ENCODE results near the gene LCE7A.

DNA sequence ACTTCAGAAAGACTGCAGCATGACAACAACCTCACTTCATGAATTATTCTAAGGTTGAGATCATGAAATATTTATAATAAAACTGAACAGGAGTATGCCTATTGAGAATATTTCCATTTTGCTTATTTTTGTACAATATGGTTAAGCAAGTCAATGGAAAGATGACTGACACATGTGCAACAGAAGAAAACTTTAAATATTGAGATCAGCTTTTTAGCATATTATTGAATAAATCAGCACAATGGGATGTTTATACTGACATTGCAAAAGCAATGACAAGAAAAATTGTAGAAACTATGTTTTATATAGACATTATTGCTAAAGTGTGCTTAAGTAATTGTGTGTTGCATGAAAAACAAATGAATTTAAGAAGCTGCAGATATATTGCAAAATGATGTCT is 4.6 kb downstream of the LCE7A start:
- TF ChIP-seq, protein P1, sequence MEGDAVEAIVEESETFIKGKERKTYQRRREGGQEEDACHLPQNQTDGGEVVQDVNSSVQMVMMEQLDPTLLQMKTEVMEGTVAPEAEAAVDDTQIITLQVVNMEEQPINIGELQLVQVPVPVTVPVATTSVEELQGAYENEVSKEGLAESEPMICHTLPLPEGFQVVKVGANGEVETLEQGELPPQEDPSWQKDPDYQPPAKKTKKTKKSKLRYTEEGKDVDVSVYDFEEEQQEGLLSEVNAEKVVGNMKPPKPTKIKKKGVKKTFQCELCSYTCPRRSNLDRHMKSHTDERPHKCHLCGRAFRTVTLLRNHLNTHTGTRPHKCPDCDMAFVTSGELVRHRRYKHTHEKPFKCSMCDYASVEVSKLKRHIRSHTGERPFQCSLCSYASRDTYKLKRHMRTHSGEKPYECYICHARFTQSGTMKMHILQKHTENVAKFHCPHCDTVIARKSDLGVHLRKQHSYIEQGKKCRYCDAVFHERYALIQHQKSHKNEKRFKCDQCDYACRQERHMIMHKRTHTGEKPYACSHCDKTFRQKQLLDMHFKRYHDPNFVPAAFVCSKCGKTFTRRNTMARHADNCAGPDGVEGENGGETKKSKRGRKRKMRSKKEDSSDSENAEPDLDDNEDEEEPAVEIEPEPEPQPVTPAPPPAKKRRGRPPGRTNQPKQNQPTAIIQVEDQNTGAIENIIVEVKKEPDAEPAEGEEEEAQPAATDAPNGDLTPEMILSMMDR (optimal IDR thresholded peaks at IDR 0.05 in 1 of 3, IDR thresholded peaks at IDR 0.05 in 1 of 3, conservative IDR thresholded peaks at IDR 0.05 in 1 of 3; ENCODE audit: extremely low read depth in 1 of 3, insufficient read depth in 2 of 3, low read length in 3 of 3): no peak
- TF ChIP-seq EZH2 (IDR thresholded peaks at IDR 0.05; ENCODE audit: low read length): no peak
